Activated CD8-positive, alpha-beta memory T cell treated with anti-CD3 and anti-CD28 coated beads for 36 hours (primary cell): ENCODE measurements around the gene HOXB1. TPM values are rescaled to one million over a fixed set of nuclear protein-coding genes. Genes with fewer than 3 reads are reported as not detected.

Source experiments
- CTCF ChIA-PET: fragments of 350-600 bp; sonication (Branson Sonifier 250); formaldehyde crosslinking; loops from one replicate; lab custom pipeline; 2021; ENCODE audit warnings: antibody characterized with exemption; lab: Charles Lee
- POLR2A ChIA-PET: fragments of 350-600 bp; sonication (Branson Sonifier 250); formaldehyde crosslinking; loops from one replicate; lab custom pipeline; 2021; ENCODE audit warnings: antibody characterized with exemption; lab: Charles Lee
- total RNA-seq, 2 experiments: library from RNA; stranded (reverse); gene quantifications; one replicate each; pipeline ENCODE4 v1.2.3, GENCODE V29; 2021

HOXB1 gene
- total RNA-seq, 2 experiments from 2014 or later: not detected

GRCh38 chr17:48569240-48569582 lies 38.4 kb upstream of the HOXB1 start:
- POLR2A ChIA-PET: no interaction called here
- CTCF ChIA-PET: no interaction called here

DNA sequence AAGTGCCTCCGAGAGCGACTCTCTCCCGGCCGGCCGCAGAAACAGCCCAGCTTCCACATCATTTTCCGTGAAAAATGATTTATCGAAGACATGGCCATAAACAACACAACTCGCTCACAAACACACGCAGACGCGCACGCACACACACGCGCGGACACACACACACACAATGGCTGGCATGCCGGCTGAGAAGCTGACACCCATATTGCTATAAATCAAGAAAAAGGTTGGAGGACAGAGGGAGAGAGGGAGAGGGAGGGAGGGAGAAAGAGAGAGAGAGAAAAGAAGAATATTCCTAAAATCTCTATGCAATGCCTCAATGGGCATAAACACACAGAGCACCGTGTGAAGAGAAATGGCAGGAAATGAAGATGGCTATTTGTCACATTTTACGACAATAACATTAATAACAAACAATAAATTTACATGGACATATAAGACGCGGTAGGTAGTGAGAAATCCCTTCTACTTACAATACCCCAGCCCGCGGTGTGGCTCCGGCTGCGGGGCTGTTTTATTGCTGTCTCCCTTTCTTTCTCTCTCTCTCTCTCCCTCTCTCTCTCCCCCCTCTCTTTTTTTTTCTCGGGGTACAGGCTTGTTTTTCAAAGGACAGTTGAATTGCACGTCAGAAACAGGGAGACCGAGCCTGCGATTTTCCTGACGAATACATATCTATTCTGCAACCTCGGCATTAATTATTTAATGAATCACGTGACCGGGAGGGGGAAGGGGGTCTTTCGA lies 37.9 kb upstream of the HOXB1 start:
- ChIA-PET POLR2A (no interaction called here), CTCF (no interaction called here)

GRCh38 chr17:48567646-48568354 lies 37.0 kb upstream of the HOXB1 start:
- ChIA-PET CTCF (interaction anchor here (1.1 kb wide), 1 partner anchor 51 kb away, joined by 3 read pairs; no protein-coding TSS in a partner anchor), POLR2A (no interaction called here)

- ChIA-PET CTCF (interaction anchor here (0.7 to 1.1 kb wide), 2 partner anchors 43 to 52 kb away, joined by 3 read pairs; no protein-coding TSS in a partner anchor), POLR2A (no interaction called here)
Observed at GRCh38 chr17:48567209-48567608, 36.4 kb upstream of the HOXB1 start.

- ChIA-PET POLR2A (no interaction called here), CTCF (interaction anchor here (0.7 to 1.1 kb wide), 2 partner anchors 43 to 52 kb away, joined by 3 read pairs; no protein-coding TSS in a partner anchor)
Observed at GRCh38 chr17:48566717-48567116, 35.9 kb upstream of the HOXB1 start.

- ChIA-PET CTCF (no interaction called here), POLR2A (no interaction called here)
Observed at GRCh38 chr17:48565925-48566710, 35.3 kb upstream of the HOXB1 start.

- CTCF ChIA-PET: no interaction called here
- POLR2A ChIA-PET: no interaction called here
Observed at GRCh38 chr17:48565022-48565554, 34.3 kb upstream of the HOXB1 start.

DNA sequence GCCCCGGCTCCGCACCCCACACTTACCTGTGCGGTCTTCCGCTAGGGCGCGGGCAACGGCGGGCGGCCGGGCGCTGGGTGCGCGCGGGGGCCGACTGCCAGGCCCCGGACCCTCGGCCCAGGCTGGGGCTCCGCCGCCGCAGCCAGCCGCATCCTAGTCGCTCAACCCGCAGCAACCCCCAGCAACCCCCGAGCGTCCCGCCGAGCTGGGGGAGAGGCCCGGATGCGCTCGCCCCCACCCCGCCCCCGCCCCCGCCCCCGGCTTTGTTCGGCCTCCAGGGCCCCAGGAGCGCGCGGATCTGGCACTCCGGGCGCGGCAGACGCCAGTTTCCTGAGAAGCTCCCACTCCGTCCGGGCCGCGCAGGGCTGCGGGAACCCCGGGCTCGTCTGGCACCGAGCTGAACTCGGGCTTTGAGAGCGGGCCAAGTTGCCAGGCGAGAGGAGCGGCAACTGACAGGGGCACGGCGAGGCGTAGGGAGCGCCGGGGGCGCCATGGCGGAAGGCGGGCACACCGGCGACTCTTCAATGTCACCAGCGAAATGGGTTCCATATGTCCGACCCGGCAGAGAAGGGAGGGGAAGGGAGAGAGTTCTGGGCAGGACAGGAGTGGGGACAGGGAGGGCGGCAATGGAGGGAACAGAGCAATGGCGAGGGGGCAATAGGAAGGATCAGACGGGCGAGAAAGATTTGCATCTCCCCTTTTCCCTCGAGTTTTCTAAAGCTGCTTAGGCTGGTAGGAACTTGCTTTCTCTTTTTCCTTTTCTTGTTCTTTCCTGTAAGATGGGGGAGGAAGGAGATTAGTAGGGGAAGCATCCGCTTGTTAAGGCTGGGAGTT lies 33.6 kb upstream of the HOXB1 start:
- ChIA-PET CTCF (no interaction called here), POLR2A (no interaction called here)

DNA sequence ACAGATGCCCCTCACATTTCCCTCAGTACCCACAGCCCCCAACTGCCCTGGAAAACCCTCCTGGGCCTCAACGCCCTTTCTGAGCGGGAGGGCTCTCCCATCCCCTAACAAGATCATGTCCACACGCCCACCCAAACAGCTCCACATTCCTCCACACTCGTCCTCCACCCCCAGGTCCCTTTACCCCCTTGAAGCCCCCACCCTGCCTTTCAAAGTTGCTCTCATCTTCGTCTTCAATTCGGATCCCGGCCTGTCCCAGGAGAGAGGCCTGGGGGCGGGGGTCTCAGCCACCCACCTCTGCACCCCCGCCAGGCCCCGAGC lies 33.0 kb upstream of the HOXB1 start:
- ChIA-PET CTCF (no interaction called here), POLR2A (interaction anchor here (0.6 kb wide), 1 partner anchor 208 kb away, joined by 6 read pairs; no protein-coding TSS in a partner anchor)

- CTCF ChIA-PET: no interaction called here
- POLR2A ChIA-PET: interaction anchor here (0.6 kb wide), 1 partner anchor 209 kb away, joined by 6 read pairs; no protein-coding TSS in a partner anchor
Observed at GRCh38 chr17:48563385-48563838, 32.6 kb upstream of the HOXB1 start.

DNA sequence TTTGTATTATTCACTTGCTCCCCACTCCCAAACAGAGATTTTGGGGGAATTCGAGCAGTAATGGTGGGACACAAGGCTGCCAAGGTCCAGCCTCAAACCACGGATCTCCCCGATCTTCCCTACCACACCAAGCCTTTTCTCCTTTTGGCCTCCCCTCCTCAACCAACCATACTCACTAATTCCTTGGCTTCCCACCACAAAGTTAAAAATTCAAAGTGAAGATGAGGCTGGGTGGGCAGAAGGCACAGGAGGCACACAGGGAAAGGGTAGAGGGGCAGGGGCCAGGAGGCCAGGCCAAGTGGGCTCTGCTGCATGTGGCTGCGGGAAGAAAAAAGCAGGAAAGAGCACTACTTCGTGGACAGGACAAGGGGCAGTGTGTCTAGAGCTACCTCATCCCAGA lies 32.1 kb upstream of the HOXB1 start:
- CTCF ChIA-PET: no interaction called here
- POLR2A ChIA-PET: no interaction called here

- CTCF ChIA-PET: no interaction called here
- POLR2A ChIA-PET: no interaction called here
Observed at GRCh38 chr17:48561884-48562810, 31.3 kb upstream of the HOXB1 start.

DNA sequence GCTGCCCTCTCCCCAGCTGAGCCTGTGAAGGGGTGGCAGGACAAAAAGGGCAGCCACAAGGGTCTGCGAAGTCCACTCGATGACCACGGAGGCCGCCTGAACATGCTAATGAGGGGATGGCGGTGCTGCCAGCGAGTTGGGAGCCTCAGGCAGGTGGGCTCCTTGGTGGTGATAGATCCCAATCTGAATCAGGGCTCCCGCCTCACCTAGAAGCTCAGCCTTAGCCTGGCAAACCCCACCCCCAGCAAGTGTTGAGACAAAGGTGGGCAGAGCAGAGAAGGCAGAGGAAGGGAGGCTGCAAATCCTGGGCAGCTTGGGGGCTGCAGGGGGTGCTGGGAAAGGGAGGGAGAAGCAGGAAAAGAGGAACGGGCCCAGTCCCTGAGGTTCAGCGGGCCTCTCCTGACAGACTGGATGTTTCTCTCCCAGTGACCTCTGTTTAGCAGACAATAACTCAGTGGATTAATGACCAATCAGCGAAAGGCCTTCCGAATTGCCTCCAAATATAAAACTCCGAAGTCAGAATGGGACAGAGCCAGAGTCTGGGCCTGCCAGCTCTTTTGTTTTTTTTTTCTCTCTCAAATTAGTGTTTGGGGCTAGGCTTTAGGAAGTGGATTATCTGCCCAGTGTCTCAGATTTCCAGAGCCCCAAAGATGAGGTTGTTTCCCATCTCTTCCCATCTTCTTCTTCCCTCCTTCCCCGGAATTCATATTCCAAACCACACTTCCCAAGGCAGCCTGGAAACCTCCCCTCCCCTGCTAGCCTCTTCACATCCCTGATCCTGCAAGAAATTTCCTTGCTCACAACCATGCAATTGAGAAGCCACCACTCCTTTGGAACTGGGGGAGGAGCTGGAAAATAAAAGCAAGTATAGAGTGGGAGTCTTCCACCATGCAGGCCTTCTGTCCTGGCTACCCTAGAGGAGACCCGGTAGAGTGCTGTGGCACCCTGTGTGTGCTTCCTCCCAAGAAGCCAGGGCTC lies 29.3 kb upstream of the HOXB1 start:
- ChIA-PET POLR2A (no interaction called here), CTCF (no interaction called here)

- POLR2A ChIA-PET: no interaction called here
- CTCF ChIA-PET: no interaction called here
Observed at GRCh38 chr17:48559122-48559839, 28.5 kb upstream of the HOXB1 start.

DNA sequence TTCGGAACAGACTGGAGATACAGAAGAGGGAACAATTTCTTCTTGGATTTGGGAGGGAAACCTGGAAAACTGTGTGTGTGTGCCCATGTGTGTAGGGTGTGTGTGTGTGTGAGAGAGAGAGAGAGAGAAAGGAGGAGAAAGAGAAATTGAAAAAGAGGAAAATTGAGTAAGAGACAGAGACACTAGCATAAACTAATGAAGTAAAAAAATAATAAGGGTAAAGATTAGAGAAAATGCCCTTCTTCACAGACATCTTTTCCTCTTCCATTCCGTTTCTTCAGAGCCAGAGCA lies 28.0 kb upstream of the HOXB1 start:
- POLR2A ChIA-PET: no interaction called here

DNA sequence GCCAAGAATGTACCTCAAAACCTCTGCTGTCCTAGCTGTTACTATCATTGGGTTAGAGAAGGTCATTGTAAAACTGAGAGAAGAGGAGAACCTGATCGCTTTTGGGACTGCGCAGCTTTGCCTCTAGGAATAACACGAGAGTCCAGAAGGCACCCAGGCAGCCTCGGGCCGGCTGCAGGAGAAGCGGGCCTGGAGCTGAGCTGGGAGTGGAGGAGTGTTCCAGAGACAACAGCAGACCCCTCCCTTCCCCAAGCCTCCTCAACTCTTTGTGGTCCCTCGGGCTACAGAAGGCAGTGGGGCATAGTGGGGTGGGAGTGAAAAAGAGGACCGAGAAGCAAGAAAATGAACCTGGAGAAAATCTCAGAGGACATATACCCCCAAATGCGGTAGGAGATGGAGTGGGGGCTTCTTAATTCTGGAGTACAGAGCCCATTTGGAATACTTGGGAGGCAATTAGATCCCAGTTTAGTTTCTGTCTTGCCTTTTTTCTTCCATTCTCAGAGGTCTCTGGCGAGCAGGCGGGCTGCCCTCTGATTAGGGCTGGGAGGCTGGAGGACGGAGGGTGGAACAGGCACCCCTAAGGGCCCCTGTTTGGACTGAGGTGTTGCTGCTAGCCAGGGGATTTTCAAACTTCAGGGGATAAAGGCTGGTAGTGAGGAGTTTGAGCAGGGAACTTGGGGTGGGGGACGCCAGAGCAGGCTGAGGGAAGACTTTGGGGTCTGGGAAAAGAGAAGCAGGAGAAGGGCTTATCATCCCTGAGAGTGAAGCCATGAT lies 27.4 kb upstream of the HOXB1 start:
- POLR2A ChIA-PET: no interaction called here
- CTCF ChIA-PET: no interaction called here

More for the DNA sequence above, 28.0 kb upstream of the HOXB1 start:
- CTCF ChIA-PET: no interaction called here
